HG03066 (cell line): ENCODE results near the gene NAP1L3.

Source experiments
- ATAC-seq: cut with Tn5 transposase; IDR thresholded peaks from one replicate; pipeline ENCODE4 v1.9.1; 2021; ENCODE audit warnings: low read depth; ENCODE audit not compliant: unreplicated experiment

NAP1L3 gene

GRCh38 chrX:93673056-93673868 is at the start of gene NAP1L3:
Gene NAP1L3, minus strand, starts transcription at chrX:93673578. Its CDS starts 274 bp downstream, at chrX:93673304.
- no peak for ATAC-seq

GRCh38 chrX:93711076-93711475 is 37.7 kb upstream of the NAP1L3 start:
- ATAC-seq: no peak

- no peak for ATAC-seq
Observed at GRCh38 chrX:93703701-93704100, 30.3 kb upstream of the NAP1L3 start.

GRCh38 chrX:93695981-93696380 is 22.6 kb upstream of the NAP1L3 start:
- no peak for ATAC-seq

- ATAC-seq: no peak
Observed at GRCh38 chrX:93673869-93674271, 492 bp upstream of the NAP1L3 start, which contains the start of gene FAM133A. Gene FAM133A, plus strand, starts transcription at chrX:93674206. Its CDS starts 35,214 bp downstream, at chrX:93709420.

GRCh38 chrX:93660575-93660974 is 12.8 kb downstream of the NAP1L3 start:
- ATAC-seq: no peak

- no peak for ATAC-seq
Observed at GRCh38 chrX:93649381-93649780, 24.0 kb downstream of the NAP1L3 start.

- ATAC-seq: no peak
Observed at GRCh38 chrX:93637591-93637990, 35.8 kb downstream of the NAP1L3 start.
